ENCODE measurements around the gene NELL2.
"Not testable (repeated sequence)": the region's sequence is repeated elsewhere in the genome, so short reads cannot be mapped to it uniquely, and the experiment has no call there.

The NELL2 gene

GRCh38 chr12:44847888-44848702 is 28.0 kb downstream of the NELL2 start:
- in situ Hi-C loops (cut with MboI; ENCODE audit: low sequenced_read_pairs): no loop called here

GRCh38 chr12:44847403-44847802 is 28.7 kb downstream of the NELL2 start:
- in situ Hi-C loops (cut with MboI; ENCODE audit: low sequenced_read_pairs): no loop called here

- in situ Hi-C loops (cut with MboI; ENCODE audit: low sequenced_read_pairs): no loop called here
These were observed 29.3 kb downstream of the NELL2 start for GRCh38 chr12:44846826-44847225.

GRCh38 chr12:44842669-44843068 is 33.4 kb downstream of the NELL2 start:
- in situ Hi-C loops (cut with MboI; ENCODE audit: low sequenced_read_pairs): no loop called here

GRCh38 chr12:44839785-44840184 is 36.3 kb downstream of the NELL2 start:
- in situ Hi-C loops (cut with MboI; ENCODE audit: low sequenced_read_pairs): no loop called here

- in situ Hi-C loops (cut with MboI; ENCODE audit: low sequenced_read_pairs): no loop called here
These were observed 38.9 kb downstream of the NELL2 start for GRCh38 chr12:44837114-44837755.

- in situ Hi-C loops (cut with MboI; ENCODE audit: low sequenced_read_pairs): no loop called here
These were observed 40.3 kb downstream of the NELL2 start for GRCh38 chr12:44835641-44836379.

GRCh38 chr12:44834996-44835395 is 41.1 kb downstream of the NELL2 start:
- in situ Hi-C loops (cut with MboI; ENCODE audit: low sequenced_read_pairs): not testable (repeated sequence)

- in situ Hi-C loops (cut with MboI; ENCODE audit: low sequenced_read_pairs): no loop called here
These were observed 42.6 kb downstream of the NELL2 start for GRCh38 chr12:44833561-44833960.

- in situ Hi-C loops (cut with MboI; ENCODE audit: low sequenced_read_pairs): no loop called here
These were observed 45.5 kb downstream of the NELL2 start for GRCh38 chr12:44830566-44831055.

GRCh38 chr12:44829045-44829444 is 47.1 kb downstream of the NELL2 start:
- in situ Hi-C loops (cut with MboI; ENCODE audit: low sequenced_read_pairs): no loop called here

- in situ Hi-C loops (cut with MboI; ENCODE audit: low sequenced_read_pairs): no loop called here
These were observed 48.2 kb downstream of the NELL2 start for GRCh38 chr12:44827832-44828438.

- in situ Hi-C loops (cut with MboI; ENCODE audit: low sequenced_read_pairs): not testable (repeated sequence)
These were observed 54.4 kb downstream of the NELL2 start for GRCh38 chr12:44821702-44822101.

GRCh38 chr12:44819884-44820283 is 56.2 kb downstream of the NELL2 start:
- in situ Hi-C loops (cut with MboI; ENCODE audit: low sequenced_read_pairs): no loop called here

- in situ Hi-C loops (cut with MboI; ENCODE audit: low sequenced_read_pairs): no loop called here
These were observed 58.4 kb downstream of the NELL2 start for GRCh38 chr12:44817687-44818086.

GRCh38 chr12:44816446-44817017 is 59.6 kb downstream of the NELL2 start:
- in situ Hi-C loops (cut with MboI; ENCODE audit: low sequenced_read_pairs): no loop called here

- in situ Hi-C loops (cut with MboI; ENCODE audit: low sequenced_read_pairs): no loop called here
These were observed 64.1 kb downstream of the NELL2 start for GRCh38 chr12:44812062-44812461.

- in situ Hi-C loops (cut with MboI; ENCODE audit: low sequenced_read_pairs): no loop called here
These were observed 72.0 kb downstream of the NELL2 start for GRCh38 chr12:44804068-44804467.

GRCh38 chr12:44795970-44796369 is 80.1 kb downstream of the NELL2 start:
- in situ Hi-C loops (cut with MboI; ENCODE audit: low sequenced_read_pairs): no loop called here

GRCh38 chr12:44788731-44789130 is 87.4 kb downstream of the NELL2 start:
- in situ Hi-C loops (cut with MboI; ENCODE audit: low sequenced_read_pairs): no loop called here

All from hTERT RPE-1 (cell line).